Stimulated activated CD4-positive, alpha-beta T cell treated with anti-CD3 and anti-CD28 coated beads, Interleukin-15, amount 100 ng/mL, for 1 hour (primary cell): ENCODE data around the gene COL23A1.

ENCODE experiments used
- DNase-seq, 2 donors: peaks; one replicate each; pipeline ENCODE4 v3.0.0-alpha.2; 2020; ENCODE audit warnings: low read depth in 1 of 2, low spot score in 1 of 2

The COL23A1 gene

DNA sequence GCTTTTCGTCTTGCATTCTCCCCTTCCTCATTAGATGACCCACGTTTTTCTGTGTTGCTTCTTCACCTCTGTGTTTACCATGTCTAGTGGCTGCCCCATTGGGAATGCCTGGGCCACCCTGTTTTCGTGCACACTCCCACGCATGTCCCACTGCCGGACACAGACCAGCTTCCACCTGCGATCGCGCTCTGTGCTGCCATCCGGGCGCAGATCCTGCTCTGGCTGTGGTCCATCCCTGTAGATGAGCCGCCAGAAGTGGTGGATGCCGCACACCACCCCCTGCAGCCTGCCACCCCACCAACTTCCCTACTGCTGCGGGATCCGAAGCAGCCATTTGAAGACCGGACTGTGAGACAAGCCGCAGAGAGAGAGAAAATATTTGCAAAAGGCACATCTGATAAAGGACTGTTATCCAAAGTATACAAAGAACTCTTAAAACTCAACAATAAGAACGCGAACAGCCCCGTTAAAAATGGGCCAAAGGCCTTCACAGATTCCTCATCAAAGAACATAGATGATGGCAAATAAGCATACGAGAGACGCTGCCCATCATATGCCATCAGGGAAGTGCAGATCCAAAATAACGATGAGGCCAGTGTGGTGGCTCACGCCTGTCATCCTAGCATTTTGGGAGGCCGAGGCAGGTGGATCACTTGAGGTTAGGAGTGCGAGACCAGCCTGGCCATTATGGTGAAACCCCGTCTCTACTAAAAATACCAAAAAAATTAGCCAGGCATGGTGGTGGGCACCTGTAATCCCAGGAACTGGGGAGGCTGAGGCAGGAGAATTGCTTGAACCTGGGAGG is 163.7 kb downstream of the COL23A1 start:
- no peak for DNase-seq

DNA sequence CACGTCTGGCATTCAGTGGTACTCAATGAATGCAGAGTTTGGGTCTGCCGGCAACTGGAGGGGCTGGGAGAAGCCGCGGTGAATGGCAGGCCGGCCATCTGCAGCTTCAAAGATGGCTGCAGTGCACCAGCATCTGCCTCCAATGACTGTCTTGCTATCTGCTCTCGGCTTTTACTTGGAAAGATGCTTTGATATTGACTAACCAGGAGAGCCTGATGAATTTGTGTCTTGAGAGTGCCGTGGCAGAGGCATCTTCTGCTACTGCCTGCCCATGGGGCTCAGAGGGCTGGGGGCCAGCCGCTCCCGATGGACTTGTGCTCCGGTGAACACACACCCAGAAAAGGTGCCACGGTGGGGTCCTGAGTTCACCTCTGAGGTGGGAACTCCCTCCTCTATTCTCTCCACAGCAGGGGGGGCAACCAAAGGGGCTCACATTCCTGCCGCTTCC is 164.5 kb downstream of the COL23A1 start:
- DNase-seq = no peak

DNA sequence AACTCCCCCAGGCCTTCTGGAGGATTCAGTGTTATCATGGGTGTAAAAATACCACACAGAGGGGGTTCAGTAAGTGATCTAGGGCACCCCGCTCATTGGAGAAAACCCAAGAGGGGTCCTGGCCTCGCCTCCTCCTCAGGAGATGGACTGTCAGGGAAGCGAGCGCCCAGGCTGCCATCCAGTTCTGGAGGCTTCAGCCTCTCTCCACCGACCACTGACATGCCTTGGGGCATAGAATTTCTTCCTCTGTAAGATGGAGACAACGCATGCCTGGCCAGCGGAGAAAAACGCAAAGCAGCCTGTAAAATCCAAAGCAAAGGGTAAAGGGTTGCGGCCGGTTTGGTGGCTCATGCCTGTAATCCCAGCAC is 165.4 kb downstream of the COL23A1 start:
- DNase-seq = no peak

DNA sequence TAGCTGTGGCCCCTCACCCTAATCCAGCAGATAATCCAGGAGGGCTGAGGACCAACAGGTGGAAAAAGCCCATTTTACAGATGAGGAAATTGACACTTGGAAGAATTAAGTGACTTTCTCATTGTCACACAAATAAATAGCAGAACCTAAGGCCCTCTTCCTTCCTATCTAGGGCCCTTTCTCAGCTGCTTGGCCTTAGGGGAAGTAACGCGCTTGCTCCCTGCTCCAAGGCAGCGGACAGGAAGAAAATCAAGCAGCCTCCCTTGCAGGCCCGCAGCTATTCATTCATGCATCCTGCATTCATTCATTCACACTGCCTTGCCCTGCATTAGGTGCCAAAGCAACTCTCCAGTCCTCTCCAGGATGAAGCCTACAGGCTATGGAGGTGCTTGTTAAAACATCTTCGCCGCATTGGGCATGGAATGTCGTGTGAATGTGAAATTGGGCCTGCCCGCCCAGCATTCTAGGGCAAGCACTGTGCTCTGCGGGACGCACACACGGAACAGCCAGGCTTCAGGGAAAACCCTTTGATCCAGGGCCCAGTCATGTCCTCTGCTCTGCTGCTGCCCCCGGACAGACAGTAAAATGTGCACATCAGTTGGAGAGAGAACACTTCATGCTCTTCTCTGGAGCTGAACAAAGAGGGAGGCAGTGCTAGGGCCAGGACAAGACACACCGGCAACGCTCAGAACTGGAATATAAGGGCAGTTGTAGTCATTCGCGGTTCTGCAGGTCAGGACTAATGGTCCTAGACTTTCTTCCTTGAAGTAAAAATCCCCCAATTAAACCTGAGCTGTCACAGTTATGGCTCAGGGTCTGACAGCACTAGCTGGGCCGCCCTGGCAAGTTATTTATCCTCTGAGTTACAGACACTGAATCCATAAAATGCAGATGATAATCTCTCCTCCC is 166.0 kb downstream of the COL23A1 start:
- no peak for DNase-seq

DNA sequence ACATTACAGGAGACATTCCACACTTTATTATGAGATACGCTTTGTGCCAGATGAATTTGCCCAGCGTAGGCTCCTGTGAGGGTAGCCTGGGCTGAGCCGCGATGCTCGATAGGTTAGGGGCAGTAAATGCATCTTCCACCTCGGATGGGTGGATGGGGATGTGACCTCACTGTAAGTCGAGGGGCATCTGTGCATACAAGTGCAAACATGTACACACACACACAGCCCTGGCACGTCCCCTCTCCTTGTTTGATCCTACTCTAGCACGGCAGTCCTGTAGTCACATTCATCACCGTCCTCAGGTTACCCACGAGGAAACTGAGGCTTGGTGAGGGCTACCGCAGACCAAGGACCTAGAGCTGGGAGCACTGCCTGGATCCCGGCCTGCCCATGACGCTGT is 166.8 kb downstream of the COL23A1 start:
- DNase-seq = no peak

DNA sequence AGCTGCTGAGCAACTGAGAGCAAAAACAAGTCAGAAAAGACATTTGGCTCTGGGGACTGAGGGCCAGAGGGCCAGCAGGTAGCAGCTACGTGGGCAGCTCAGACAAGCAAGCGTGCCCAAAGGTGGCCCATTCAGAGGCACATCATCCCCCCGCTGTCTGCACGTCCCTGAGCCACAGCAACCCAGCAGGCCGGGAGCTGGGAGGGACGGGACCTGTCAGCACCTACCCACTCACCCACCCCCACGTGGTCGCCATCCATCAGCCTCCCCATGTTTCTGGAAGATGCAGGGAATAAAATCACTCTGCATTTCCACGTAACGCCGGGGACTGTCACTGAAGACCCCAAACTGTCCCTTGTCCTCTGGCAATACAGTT is 167.8 kb downstream of the COL23A1 start:
- no peak for DNase-seq

DNA sequence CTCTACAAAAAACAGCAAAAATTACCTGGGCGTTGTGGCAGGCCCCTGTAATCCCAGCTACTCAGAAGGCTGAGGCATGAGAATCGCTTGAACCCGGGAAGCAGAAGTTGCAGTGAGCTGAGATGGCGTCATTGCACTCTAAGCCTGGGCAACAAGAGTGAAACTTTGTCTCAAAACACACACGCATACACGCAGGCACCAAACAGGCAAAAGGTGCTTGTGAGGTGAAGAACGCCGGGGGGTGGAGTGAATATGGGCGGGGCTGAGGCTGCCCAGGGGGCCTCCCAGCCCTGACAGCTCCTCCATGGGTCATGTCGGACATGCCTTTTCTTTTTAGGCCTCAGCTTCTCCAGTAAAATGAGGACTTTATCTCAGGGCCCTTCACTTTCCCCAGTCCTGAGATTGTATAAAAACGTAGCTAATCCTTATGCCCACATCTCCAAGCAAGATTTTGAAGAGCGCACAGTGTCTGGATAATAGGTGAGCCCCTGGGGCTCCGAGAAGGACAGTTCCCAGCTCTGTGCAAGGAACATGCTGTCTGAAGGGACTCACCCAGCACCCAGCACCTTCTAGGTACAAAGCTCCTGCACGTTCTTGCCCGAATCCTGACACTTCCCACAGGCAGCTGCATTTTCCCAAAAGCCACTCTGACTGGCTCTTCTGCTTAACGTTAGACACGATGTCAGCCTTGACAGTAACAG is 168.3 kb downstream of the COL23A1 start:
- DNase-seq = no peak

DNA sequence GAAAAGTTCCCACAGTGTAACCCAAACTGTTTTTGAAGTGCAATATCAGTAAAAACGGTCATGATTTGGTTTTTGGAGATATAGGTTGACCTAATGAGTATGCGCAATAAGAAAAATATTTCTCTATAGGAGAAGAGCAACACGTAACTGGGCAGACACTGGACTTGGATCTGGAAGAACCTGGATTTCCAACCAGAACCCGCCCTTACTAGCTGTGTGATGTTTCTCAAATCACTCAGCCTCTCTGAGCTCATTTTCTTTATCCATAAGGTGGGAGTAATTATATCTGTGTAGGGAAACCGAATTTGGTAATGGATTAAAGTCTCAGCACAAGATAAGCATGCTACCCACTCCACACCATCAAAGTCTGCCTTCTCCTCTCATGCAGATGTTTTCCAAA is 169.1 kb downstream of the COL23A1 start:
- DNase-seq = no peak

DNA sequence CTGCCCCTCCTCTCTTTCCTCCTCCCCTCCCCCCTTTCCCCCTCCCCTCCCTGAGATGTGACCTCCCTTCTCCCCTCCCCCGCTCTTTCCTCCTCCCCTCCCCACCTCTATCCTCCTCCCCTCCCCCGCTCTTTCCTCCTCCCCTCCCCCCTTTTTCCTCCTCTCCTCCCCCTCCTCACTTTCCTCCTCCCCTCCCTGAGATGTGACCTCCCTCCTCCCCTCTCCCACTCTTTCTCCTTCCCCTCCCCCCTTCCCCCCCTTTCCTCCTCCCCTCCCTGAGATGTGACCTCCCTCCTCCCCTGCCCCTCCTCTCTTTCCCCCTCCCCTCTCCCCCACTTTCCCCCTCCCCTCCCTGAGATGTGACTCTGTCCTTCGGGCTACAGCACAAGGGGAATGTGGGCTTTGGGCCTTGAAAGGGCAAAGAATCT is 169.8 kb downstream of the COL23A1 start:
- DNase-seq = no peak

DNA sequence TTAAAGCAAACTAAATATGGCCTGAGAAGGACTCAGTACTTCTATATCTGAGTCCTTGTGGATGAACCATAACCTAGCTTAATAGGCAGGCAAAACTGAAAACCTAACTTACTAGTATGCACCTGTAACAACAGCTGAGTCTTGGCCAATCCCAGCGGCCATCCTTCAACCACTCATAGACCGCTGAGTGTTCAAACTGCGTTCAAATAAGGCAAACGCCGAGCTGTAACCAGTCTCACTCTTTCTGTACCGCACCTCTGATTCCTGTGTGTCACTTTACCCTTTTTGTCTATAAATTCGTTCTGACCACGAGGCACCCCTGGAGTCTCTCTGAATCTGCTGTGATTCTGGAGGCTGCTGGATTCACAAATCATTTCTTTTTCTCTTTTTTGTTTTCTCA is 170.5 kb downstream of the COL23A1 start:
- DNase-seq = no peak

DNA sequence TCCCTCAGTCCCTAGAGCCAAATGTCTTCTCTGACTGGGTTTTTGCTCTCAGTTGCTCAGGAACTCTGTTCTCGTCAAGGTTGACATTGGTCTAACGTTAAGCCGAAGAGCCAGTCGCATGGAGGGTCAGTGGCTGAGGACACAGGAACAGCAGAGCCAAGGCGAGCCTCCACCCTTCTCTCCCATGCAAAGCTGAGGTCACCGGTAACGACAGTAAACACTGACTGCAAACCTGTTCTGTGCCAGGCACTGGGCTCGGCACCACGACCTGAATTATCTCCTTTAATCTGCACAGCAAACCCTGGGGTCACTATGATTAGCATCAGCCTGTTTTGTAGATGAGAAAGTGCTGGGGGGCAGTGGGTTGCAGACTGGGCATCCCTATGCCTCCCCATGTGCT is 171.0 kb downstream of the COL23A1 start:
- no peak for DNase-seq

DNA sequence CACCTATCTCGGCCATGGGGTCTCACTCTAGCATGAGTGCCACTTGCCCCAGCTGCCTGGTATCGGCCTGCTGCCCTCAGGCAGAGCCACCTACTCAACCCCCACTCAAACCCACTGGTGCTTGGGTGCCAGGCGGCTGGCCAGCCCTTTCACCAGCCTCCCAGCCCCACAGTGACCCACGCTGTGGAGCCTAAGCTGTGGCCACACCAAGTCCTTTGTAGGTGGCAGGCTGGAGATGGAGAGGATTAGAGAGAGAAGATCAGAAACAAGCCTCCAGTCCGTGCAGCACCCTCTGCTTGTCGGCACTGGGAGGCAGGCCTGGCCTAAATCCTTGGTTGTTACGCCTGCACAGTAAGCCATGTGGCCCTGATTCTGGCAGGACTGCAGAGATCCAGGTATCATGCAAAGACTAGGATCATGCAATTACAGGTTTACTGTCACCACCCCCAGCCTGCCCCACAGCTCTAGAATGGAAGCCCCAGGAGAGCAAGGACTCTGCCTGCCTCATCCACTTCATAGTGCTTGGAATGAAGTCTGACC is 171.7 kb downstream of the COL23A1 start:
- no peak for DNase-seq

DNA sequence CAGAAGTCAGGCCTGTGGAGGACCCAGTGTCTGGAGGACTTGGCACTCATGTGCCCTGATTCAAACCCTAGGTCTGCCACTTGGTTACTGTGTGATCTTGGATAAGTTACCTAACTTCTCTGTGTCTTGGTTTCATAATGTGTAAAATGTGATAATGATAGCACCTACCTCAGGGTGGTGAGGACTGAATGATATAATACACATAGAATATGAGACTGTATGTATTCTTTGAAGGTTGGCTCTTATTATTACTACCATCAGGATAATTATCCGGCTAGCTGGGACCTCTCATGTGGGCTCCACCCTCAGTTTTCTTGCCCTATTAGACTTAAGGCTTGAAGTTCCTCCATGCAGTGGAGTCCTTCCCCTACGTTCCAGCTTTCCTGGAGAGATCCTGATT is 172.2 kb downstream of the COL23A1 start:
- no peak for DNase-seq

DNA sequence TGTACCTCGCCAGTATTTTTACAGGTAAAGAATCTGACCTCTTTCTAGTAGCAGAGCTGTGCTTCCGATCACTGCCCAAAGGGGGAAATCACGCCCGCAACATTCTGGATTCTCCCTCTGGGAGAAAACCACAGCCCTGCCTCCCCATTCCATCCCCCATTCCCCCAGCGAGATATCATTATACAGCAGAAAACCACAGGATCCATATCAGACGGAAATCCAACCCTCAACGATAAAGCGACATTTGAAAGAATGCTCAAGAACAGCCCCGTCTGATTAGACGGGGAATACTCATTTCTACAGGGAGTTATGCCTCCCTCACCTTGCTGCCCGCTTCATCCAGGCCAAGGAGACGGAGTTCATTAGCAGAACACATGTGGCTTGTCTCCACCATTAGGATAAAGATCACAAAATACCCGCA is 172.8 kb downstream of the COL23A1 start:
- no peak for DNase-seq

DNA sequence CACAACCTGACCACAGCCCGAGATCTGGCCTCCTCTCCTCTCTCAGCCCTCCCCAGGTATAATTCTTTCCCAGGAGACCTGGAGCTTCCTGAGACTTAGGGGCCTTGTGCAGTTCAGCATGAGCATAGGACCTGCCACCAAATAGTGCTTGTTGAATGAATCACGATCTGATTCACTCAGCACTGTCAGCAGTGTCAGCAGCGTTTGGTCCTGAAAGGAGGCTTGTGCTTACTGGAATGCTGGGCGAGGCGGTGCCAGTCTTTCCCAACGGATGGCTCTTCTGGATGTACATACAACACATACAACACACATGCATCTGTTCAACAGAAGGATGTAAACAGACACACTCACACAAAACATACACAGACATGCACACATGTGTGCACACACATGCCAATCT is 173.3 kb downstream of the COL23A1 start:
- no peak for DNase-seq

DNA sequence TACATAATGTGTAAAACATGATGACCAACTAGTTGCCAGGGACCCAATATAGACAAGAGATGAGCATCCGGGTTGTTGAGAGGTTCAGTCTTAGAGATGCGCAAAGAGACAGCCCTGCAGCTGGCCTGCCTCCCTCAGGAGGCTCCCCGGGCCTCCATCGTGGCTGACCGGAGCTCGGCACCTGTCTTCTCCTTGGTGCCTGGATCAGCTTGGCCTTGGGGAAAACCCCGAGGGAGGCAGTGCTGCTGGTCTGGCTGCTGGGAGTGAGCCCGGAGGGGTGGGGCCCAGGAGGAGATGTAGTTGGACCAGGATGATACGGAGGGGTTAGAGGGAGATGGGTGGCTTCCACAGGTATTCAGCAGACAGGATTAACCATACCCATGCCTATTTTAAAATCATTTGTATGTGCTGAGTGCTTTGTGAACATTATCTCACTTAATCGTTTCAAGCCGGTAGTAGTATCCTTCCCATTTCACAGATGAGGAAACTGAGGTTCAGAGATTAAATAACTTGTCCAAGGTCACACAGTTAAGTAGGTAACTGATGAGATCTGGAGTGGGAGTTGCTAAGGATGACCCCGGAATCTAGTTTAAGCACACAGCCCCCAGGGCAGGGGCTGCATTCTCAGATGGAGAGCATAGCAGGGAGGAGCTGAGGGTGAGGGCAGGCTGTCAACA is 173.8 kb downstream of the COL23A1 start:
- no peak for DNase-seq

DNA sequence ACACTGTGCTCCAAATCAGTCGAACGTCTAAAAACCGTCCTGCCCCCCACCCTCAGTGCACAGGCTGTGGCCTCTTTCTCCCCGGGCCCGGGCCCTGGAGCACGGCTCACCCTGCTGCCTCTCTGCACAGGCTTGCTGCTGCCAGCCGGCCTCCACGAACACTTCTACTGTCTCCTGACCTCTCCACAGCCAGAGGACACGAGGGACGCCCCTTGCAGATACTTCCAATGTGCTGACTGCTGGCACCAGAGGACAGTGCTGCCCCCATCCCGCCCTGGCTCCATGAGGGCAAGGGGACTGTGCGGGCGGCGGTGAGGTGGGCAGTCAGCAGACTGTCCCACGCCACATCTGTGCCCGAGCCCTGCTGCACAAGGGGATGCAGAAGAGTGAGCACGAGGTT is 174.8 kb downstream of the COL23A1 start:
- no peak for DNase-seq

DNA sequence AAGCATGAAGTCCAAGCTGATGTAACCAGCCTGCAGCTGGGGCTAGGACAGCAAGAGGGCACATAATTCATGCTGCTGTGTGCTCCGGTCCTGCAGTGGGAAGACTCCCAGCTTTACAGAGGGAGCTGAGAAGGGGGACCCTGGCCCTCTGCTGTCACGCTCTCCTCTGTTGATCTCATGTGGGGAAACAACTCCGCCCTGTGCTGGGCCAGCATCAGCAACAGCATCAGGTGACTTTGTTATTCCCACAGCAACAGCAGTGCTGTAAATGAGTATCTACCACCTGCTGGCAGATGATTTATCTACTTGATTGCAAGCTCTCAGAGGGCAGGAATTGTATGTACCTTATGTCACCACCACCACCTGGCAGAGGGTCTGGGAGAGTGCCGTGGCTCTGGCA is 176.2 kb downstream of the COL23A1 start:
- DNase-seq = no peak

DNA sequence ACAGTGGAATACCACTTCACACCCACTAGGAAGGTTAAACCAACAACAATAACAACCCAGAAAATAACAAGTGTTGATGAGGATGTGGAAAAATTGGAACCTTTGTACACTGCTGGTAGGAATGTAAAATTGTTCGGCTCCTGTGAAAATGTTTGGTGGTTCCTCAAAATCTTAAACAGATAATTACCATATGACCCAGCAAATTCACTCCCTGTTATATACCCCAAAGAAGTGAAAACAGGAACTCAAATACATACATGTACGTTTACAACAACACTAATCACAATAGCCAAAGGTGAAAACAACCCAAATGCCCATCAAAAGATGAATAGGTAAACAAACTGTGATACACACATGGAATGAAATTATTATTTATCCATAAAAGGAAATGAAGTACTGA is 179.1 kb downstream of the COL23A1 start:
- no peak for DNase-seq

DNA sequence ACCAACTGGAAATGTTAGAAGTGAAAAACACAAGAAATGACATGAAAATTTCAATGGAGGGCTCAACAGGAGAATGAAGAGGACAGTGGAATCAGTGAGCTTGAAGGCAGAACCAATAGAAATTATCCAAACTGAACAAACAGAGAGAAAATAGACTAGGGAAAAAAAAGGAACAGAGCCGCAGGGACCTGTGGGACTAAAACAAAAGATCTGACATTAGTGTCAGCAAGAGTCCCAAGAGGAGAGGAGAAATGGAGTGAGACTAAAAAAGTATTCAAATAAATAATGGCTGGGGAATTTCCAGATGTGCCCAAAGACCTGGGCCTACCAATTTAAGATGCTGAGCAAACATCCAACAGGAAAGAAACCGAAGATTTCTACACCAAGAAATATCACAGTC is 182.5 kb downstream of the COL23A1 start:
- no peak for DNase-seq

DNA sequence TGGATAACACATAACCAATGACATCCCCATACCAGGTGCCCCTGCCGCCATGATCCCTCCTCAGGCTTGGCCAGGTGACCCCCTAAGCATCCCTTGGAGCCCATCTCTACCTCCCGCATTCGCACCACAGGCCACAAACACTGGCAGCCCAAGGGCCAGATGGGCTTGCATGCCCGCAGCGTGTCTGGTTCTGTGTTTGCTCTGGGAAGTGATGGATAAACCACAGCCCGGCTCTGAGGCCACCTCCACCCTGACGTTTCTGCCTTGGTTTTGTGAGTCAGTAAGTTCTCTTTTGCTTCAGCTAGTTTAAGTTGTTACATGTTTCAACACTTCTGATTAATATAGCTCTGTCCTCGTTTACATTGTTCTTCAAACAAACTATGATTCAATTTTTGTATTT is 185.2 kb downstream of the COL23A1 start:
- DNase-seq = no peak
